OCI-LY7 (cell line): ENCODE data around the gene SPRY4.
"Not testable (repeated sequence)": the region's sequence is repeated elsewhere in the genome, so short reads cannot be mapped to it uniquely, and the experiment has no call there.

Experiments
- EZH2phosphoT487 ChIP-seq: fragments of 200-600 bp; sonication (generic); IDR thresholded peaks from 2 replicates; pipeline ENCODE4 v1.6.1; 2018; ENCODE audit warnings: low read depth, borderline replicate concordance, mild to moderate bottlenecking, mixed run types, antibody characterized with exemption, low read length, moderate library complexity, mixed read lengths
- TF ChIP-seq, protein P1 (sequence below): fragments of 200-600 bp; sonication (generic); conservative IDR thresholded peaks from 2 replicates; pipeline ENCODE4 v1.5.1; 2014; ENCODE audit warnings: mild to moderate bottlenecking, antibody characterized with exemption, low read length, moderate library complexity, mixed read lengths

DNA sequence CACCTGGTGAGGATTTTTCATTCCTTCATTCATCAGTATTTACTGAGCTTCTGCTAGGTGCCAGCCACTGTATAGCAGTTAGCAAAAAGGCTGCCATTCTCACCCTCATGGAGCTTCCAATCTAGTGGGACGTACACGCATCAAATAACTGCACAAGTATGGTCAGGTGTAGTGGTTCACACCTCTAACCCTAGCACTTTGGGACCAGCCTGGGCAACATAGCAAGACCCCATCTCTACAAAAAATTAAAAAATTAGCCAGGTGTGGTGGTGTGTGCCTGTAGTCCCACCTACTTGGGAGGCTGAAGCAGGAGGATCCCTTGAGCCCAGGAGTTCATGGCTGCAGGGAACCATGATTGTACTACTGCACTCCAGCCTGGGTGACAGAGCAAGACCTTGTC is 8.9 kb upstream of the SPRY4 start:
- TF ChIP-seq, protein P1, sequence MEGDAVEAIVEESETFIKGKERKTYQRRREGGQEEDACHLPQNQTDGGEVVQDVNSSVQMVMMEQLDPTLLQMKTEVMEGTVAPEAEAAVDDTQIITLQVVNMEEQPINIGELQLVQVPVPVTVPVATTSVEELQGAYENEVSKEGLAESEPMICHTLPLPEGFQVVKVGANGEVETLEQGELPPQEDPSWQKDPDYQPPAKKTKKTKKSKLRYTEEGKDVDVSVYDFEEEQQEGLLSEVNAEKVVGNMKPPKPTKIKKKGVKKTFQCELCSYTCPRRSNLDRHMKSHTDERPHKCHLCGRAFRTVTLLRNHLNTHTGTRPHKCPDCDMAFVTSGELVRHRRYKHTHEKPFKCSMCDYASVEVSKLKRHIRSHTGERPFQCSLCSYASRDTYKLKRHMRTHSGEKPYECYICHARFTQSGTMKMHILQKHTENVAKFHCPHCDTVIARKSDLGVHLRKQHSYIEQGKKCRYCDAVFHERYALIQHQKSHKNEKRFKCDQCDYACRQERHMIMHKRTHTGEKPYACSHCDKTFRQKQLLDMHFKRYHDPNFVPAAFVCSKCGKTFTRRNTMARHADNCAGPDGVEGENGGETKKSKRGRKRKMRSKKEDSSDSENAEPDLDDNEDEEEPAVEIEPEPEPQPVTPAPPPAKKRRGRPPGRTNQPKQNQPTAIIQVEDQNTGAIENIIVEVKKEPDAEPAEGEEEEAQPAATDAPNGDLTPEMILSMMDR = not testable (repeated sequence)
- not testable (repeated sequence) for TF ChIP-seq EZH2phosphoT487
